GM19025 (cell line): Measurements from ENCODE around the gene DLG4.
"Not testable (repeated sequence)": the region's sequence is repeated elsewhere in the genome, so short reads cannot be mapped to it uniquely, and the experiment has no call there.

Source experiments
- ATAC-seq: cut with Tn5 transposase; IDR thresholded peaks from one replicate; pipeline ENCODE4 v1.9.1; 2021; ENCODE audit warnings: mild to moderate bottlenecking, low read depth, moderate library complexity; ENCODE audit not compliant: unreplicated experiment

DLG4 gene

DNA sequence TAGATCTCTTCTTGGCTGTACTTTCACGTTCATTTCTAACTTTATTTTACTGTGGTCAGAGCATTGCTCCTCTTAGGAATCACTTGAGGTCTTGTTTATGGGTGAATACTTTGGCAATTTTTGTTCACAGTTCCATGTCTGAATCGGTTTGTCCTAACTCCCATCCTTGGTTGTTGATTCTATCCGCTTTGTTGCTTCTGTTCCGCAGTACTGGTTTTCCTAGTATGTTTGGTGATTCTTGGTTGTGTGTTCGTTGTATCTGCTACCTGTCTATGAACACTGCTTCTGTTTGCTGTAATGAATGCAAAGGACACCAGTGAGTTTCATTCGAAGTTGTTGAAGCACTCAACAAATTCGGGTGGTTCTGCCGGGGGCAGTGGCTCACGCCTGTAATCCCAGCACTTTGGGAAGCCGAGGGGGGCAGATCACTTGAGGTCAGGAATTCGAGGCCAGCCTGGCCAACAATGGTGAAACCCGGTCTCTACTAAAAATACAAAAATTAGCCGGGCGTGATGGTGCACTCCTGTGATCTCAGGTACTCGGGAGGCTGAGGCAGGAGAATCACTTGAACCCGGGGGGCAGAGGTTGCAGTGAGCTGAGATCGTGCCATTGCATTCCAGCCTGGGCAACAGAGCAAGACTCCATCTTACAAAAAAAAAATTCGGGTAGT lies 47.0 kb downstream of the DLG4 start:
- ATAC-seq, result not testable (repeated sequence)

DNA sequence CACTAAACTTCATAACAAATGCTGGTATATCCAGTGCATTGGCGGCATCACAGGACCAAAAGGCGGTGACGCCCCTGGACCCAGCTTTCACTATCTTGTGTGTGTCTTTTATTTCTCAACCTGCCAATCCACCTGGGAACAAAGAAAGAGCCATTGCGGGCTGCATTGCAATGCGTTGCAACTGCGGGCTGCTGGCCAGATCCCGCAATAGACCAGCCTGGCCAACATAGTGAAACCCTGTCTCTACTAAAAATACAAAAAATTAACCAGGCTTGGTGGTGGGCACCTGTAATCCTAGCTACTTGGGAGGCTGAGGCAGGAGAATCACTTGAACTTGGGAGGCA lies 50.1 kb downstream of the DLG4 start:
- not testable (repeated sequence) for ATAC-seq

DNA sequence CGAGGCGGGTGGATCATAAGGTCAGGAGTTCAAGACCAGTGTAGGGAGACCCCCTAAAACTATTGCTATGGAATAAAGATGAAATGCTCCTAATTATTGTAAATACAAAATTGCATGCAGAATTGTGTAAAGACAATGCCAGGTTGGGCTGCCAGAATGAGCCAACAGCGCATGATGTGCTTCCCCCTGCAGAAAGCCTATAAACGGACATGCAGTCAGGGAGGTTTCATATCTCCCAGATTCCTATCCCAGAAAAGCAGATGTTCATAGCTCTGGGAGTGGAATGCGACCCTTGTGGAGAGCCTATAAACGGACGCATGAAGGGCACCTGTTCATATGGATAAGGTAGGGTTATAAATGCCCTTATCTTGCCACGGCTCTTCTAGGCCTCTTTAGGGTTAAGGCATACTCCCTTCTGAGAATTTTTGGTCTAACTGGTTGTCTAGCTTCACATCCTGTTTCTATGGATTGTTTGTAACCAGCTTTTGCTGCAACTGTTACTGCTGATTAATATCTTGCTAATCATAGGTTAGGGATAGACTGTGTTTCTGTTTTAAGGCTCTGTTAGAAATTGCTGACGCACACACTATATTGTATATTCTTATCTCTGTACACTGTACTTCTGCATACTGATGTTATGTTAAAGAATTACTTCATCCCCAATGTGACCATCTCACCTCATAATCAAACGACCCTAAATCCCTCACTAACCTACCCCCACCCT lies 50.6 kb downstream of the DLG4 start:
- not testable (repeated sequence) for ATAC-seq

DNA sequence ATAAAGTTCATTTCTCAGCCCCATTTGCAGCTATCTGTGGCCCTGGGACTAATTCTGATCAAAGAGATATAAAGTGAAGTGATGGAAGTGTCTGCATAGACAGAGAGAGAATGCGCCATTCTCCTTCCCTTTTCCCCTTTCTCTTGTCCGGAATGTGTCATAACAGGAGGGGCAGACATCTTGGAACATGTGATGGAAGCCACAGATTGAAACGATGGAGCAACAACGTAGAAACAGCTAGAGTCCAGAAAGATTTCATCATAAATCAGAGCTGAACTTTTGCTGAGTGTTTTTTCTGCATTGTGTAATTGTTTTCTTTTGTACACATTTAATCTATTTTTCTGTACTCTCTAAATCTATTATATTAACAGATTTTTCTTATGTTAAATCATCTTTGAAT lies 51.8 kb downstream of the DLG4 start:
- no peak for ATAC-seq

DNA sequence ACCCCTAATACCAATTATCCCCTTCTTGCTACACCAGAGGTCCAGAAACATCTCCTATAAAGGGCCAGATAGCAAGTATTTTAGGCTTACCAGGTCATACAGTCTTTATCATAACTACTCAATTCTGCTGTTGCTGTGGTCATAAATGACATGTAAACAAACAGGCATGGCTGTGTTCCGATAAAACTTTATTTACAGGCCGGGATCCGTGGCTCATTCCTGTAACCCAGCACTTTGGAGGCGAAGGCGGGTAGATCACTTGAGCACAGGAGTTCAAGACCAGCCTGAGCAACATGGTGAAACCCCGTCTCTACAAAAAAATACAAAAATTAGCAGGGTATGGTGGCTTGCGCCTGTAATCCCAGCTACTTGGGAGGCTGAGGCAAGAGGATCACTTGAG lies 52.8 kb downstream of the DLG4 start:
- ATAC-seq, result no peak

DNA sequence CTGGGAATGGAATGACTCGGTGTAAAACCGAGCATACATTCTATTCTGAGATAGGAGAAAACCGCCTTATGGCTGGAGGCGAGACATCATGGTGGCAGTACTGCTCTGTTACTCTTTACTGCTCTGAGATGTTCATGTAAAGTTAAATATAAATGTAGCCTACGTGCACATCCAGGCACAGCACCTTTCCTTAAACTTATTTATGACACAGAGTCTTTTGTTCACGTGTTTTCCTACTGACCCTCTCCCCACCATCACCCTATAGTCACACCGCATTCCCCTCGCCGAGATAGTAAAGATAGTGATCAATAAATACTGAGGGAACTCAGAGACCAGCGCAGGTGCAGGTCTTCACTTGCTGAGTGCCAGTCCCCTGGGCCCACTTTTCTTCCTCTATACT lies 60.1 kb downstream of the DLG4 start:
- ATAC-seq, result not testable (repeated sequence)

DNA sequence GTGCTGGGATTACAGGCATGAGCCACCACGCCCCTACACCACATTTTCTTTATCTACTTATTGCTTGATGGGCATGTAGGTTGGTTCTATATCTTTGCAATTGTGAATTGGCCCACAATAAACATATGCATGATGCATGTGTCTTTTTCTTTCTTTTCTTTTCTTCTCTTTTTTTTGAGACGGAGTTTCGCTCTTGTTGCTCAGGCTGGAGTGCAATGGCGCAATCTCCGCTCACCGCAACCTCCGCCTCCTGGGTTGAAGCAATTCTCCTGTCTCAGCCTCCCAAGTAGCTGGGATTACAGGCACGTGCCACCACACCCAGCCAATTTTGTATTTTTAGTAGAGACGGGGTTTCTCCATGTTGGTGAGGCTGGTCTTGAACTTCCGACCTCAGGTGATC lies 61.2 kb downstream of the DLG4 start:
- not testable (repeated sequence) for ATAC-seq

DNA sequence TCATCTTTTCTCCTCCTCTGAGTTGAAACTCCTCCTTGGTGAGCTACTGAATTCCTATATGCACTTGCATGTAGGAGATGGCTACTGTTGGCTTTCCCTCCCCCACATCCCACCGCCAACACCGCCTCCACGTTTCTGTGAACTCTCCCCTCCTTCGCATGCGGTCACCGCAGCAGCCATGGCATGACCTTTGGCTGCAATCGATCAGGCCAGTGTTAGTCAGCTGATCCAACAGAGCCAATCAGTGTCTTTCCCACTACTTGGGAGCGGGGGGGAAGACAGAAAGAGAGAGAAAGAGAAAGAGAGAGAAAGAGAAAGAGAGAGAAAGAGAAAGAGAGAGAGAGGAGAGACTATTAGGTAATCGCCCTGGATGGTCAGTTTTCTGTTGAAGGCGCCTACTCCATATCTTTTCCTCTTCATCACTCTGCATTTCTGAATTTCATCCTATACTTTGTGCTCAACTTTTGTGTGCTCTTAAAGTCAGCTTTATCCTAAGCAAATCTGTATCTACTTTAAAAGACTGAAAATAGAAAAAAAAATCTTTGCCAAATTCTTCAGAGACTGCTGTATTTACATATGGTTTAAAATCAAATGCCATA lies 63.2 kb downstream of the DLG4 start:
- ATAC-seq, result no peak

DNA sequence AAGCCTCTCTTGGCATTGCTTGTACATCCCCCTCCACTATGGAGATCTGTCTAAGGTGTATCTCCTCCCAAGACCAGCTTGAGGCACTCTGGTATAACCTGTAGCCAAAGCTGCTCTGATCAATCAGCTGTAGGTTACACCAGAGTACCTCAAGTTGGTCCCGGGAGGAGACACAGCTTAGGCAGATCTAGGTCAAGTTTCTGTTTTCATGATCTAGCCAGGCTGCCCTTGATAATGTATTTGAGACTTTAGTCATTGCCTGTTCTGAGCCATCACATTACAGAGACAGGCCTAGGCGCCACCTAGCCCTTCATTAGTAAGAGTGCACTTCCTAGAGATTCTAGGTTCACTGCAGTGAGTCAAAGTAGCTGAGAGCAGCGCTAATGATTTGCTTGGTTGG lies 71.9 kb downstream of the DLG4 start:
- ATAC-seq, result no peak

DNA sequence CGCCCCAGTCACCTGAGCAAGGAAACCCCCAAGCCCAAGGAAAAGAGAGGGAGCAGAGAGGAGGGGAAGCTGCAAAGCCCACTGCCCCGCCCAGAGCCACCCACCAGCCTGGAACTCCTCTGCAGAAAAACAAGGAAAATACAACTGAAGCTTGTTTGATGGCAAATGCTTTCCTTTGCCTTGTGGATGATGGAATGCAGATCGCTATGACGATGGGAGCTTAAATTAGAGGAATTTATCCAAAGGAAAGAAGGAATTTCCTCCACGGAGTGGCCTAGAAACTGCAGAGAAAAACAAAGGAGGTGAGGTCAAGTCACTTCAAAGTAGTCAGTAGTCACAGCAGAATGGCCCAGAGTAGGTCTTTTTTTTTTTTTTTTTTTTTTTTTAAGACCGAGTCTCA lies 73.5 kb downstream of the DLG4 start:
- no peak for ATAC-seq

DNA sequence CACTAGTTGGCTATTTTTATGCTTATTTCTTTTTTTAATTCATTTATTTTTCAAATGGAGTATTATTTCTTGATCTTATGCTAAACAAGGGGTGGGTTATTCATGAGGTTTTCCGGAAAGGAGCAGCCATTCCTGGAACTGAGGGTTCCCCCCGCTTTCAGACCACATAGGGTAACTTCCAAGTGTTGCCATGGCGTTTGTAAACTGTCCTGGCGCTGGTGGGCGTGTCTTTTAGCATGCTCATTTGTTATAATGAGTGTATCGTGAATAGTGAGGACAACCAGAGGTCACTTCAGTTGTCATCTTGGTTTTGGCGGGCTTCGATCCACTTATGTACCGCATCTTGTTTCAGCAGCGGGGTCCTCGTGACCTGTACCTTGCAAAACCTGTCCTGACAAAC lies 75.4 kb downstream of the DLG4 start:
- no peak for ATAC-seq

DNA sequence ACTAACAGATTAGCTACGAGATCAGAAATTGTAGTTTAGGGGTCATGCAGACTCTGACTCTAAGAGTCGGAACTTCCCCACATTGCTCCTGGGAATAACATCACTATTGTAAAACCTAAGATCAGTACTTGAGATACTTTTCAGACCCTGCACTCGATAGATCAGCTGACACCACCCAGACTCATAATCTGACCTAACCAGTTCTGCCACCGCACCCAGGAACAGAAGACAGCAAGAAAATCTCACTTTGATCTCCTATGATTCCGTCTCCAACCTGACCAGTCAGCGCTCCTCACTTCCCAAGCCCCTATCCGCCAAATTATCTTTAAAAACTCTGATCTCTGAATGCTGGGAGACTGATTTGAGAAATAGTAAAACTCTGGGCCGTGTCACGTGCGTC lies 77.8 kb downstream of the DLG4 start:
- ATAC-seq, result no peak

DNA sequence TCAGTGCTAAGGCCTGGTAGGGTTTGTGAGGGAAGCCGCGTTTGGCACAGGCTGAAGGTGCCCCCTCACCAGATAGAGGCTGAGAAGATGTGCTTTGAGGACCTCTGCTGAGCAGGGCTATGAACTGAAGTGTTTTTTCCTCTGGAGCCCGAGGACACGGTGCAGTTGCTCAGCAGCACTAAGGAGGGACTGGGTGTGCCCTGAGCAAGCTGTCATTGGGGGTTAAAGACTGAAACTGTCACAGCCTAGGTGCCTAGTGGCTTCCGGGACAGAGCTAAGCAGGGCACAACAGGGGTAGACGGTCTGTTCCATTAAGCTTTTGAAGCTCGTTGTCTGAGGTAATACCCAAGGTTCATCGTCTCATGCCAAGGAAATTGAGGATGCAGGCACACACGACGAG lies 80.2 kb downstream of the DLG4 start:
- ATAC-seq, result no peak

DNA sequence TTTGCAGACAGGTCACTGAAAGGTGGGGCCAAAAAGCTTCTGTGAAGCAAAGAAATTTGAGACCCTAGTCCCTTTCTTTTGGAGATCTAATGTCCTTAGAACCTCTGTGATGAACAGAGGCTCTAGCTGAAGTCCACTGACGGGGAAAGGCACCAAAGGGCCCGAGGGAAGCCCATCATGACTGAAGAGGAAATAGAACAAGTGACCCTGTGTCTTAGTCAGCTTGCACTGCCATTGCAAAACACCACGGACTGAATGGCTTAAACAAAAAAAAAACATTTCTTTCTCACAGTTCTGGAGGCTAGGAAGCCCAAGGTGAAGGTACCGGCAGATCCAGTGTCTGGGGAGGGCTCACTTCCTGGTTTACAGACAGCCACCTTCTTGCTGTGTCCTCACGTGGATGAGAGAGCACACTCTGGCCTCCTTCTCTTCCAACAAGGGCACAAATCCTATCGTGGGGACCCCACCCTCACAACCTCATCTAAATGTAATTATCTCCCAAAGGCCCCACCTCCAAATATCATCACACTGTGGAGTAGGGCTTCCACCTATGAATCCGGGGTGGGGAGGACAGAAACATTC lies 80.7 kb downstream of the DLG4 start:
- no peak for ATAC-seq

DNA sequence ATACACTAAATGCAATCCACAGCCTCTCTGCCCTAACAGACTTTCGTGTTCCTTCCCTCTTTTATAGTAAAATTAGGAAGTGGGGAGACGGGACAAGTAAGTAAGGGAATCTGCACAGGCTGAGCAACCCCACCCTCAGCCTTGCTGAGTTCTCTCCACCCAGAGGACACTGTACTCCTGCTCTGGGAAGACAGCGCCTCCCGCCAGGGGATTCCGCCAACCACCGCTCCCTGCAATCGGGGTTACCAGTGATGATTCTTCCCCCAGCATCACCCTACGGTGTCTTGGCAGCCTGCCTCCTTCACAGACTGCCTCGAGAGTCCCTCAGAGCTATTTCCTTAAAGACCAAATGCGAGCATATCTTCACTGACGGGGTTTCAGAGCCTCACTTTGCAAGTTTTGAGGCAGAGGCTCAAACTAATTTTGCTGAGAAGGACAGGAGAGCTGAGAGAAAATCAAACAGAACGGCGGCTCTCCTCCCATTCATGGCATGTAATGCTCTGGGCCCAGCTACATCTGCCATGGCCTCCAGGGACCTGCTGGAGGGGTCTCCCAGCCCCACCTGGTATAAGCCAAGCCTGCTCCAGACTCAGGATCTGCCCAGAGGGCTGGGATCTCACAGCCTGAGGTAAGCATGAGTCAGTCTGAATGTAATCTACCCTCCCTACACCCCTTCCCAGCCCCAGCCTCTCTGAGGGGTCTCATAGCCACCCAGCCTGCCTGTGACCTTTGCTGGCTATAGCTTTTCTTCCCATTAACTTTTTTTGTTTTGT lies 82.3 kb downstream of the DLG4 start:
- no peak for ATAC-seq
